Immature natural killer cell (primary cell): ENCODE results near the gene GSK3A. TPM values are rescaled to one million over a fixed set of nuclear protein-coding genes. Genes with fewer than 3 reads are reported as not detected.

Source experiments
- DNase-seq, 3 donors: peaks; one replicate each; pipeline ENCODE4 v3.0.0; 2022; ENCODE audit warnings: mixed read lengths in 1 of 3
- H3K27ac Mint-ChIP-seq, 6 donors: one replicate each; pipeline ENCODE4 v1.8.0; 2020; ENCODE audit warnings: mixed read lengths in 6 of 6, mild to moderate bottlenecking in 5 of 6, inconsistent platforms in 4 of 6, moderate library complexity in 3 of 6
- H3K27me3 Mint-ChIP-seq, 3 donors: one replicate each; pipeline ENCODE4 v1.8.0; 2020 to 2021; ENCODE audit warnings: low read depth in 3 of 3, mild to moderate bottlenecking in 3 of 3, mixed read lengths in 3 of 3, moderate library complexity in 3 of 3, inconsistent platforms in 1 of 3
- H3K36me3 Mint-ChIP-seq, 3 donors: one replicate each; pipeline ENCODE4 v1.8.0; 2020; ENCODE audit warnings: mixed read lengths in 3 of 3, inconsistent platforms in 2 of 3, mild to moderate bottlenecking in 2 of 3
- H3K4me1 Mint-ChIP-seq, 2 donors: one replicate each; pipeline ENCODE4 v1.8.0; 2020; ENCODE audit warnings: inconsistent platforms in 2 of 2, mild to moderate bottlenecking in 2 of 2, mixed read lengths in 2 of 2, moderate library complexity in 1 of 2
- H3K4me3 Mint-ChIP-seq, 5 donors: one replicate each; pipeline ENCODE4 v1.8.0; 2020; ENCODE audit warnings: mild to moderate bottlenecking in 5 of 5, mixed read lengths in 5 of 5, inconsistent platforms in 3 of 5, moderate library complexity in 3 of 5
- H3K9me3 Mint-ChIP-seq, 6 donors: one replicate each; pipeline ENCODE4 v1.8.0; 2020; ENCODE audit warnings: mild to moderate bottlenecking in 6 of 6, mixed read lengths in 6 of 6, inconsistent platforms in 4 of 6, moderate library complexity in 3 of 6
- polyA plus RNA-seq, 3 donors: library from polyadenylated mRNA; unstranded; fragments of 300-500 nt; fragmentation: Illumina TruSeq; gene quantifications; one replicate each; pipeline ENCODE4 v1.2.3, GENCODE V29; 2021

Gene GSK3A
- polyA plus RNA-seq, 3 donors from 2014 or later, result 14.2 to 28.3 (median 22.3) TPM

- H3K27me3 Mint-ChIP-seq, result peaks cover 0 to 2% (median 2%) of the 10 kb centered on the region in 3 donors
- peaks cover 3 to 27% (median 8%) of the 10 kb centered on the region in 3 donors for H3K36me3 Mint-ChIP-seq
- DNase-seq, result no peak
- H3K9me3 Mint-ChIP-seq, result no peaks in the 10 kb centered on the region
- peaks cover 13 to 22% of the 10 kb centered on the region in 2 donors for H3K4me1 Mint-ChIP-seq
- no peak overlapping the region for H3K4me3 Mint-ChIP-seq
- H3K27ac Mint-ChIP-seq, result peak overlapping the region in 1 of 6 donors; percentile 23
Observed at GRCh38 chr19:42230571-42230970, 11.8 kb downstream of the GSK3A start.

GRCh38 chr19:42229855-42230351 is 12.5 kb downstream of the GSK3A start:
- no peak overlapping the region for H3K4me3 Mint-ChIP-seq
- peaks cover 5 to 28% (median 9%) of the 10 kb centered on the region in 3 donors for H3K36me3 Mint-ChIP-seq
- DNase-seq, result no peak
- H3K27ac Mint-ChIP-seq, result peak overlapping the region; percentile 29 to 84 (median 50)
- peaks cover 13 to 22% of the 10 kb centered on the region in 2 donors for H3K4me1 Mint-ChIP-seq
- H3K9me3 Mint-ChIP-seq, result no peaks in the 10 kb centered on the region
- H3K27me3 Mint-ChIP-seq, result peaks cover 0 to 2% (median 2%) of the 10 kb centered on the region in 3 donors

- H3K27me3 Mint-ChIP-seq, result peaks cover 0 to 2% (median 2%) of the 10 kb centered on the region in 3 donors
- H3K36me3 Mint-ChIP-seq, result peaks cover 7 to 30% (median 12%) of the 10 kb centered on the region in 3 donors
- H3K9me3 Mint-ChIP-seq, result no peaks in the 10 kb centered on the region
- no peak overlapping the region for H3K4me3 Mint-ChIP-seq
- peak overlapping the region; percentile 37 to 84 (median 54) for H3K27ac Mint-ChIP-seq
- peaks cover 13 to 22% of the 10 kb centered on the region in 2 donors for H3K4me1 Mint-ChIP-seq
- DNase-seq, result no peak
Observed at GRCh38 chr19:42229301-42229854, 13.0 kb downstream of the GSK3A start.

- Mint-ChIP-seq H3K27me3 (peaks cover 0 to 2% (median 2%) of the 10 kb centered on the region in 3 donors), H3K4me3 (no peak overlapping the region), H3K36me3 (peaks cover 7 to 27% (median 11%) of the 10 kb centered on the region in 3 donors), H3K9me3 (no peaks in the 10 kb centered on the region), H3K27ac (peak overlapping the region in 3 of 6 donors; percentile 45 to 50 (median 45)), H3K4me1 (peaks cover 13 to 20% of the 10 kb centered on the region in 2 donors)
- DNase-seq, result no peak
Observed at GRCh38 chr19:42228641-42229040, 13.8 kb downstream of the GSK3A start.

GRCh38 chr19:42226886-42227285 is 15.5 kb downstream of the GSK3A start:
- Mint-ChIP-seq H3K4me3 (no peak overlapping the region), H3K9me3 (no peaks in the 10 kb centered on the region), H3K27me3 (peaks cover 0 to 2% (median 2%) of the 10 kb centered on the region in 3 donors), H3K27ac (peak overlapping the region in 5 of 6 donors; percentile 3 to 64 (median 30)), H3K36me3 (peaks cover 7 to 27% (median 8%) of the 10 kb centered on the region in 3 donors), H3K4me1 (peaks cover 21 to 29% of the 10 kb centered on the region in 2 donors)
- DNase-seq, result no peak

- Mint-ChIP-seq H3K27me3 (peaks cover 0 to 2% (median 2%) of the 10 kb centered on the region in 3 donors), H3K4me1 (peaks cover 24 to 32% of the 10 kb centered on the region in 2 donors), H3K9me3 (no peaks in the 10 kb centered on the region), H3K27ac (no peak overlapping the region), H3K36me3 (peaks cover 7 to 27% (median 8%) of the 10 kb centered on the region in 3 donors), H3K4me3 (no peak overlapping the region)
- DNase-seq, result no peak
Observed at GRCh38 chr19:42225718-42226292, 16.6 kb downstream of the GSK3A start.

GRCh38 chr19:42224940-42225717 is 17.3 kb downstream of the GSK3A start:
- Mint-ChIP-seq H3K27ac (peak overlapping the region in 1 of 6 donors; percentile 68), H3K27me3 (peaks cover 0 to 3% (median 2%) of the 10 kb centered on the region in 3 donors), H3K36me3 (peaks cover 7 to 27% (median 8%) of the 10 kb centered on the region in 3 donors), H3K4me1 (peaks cover 31 to 39% of the 10 kb centered on the region in 2 donors), H3K9me3 (no peaks in the 10 kb centered on the region), H3K4me3 (no peak overlapping the region)
- DNase-seq, result no peak

GRCh38 chr19:42220751-42221097 is 21.7 kb downstream of the GSK3A start:
- Mint-ChIP-seq H3K9me3 (no peaks in the 10 kb centered on the region), H3K27ac (peak overlapping the region; percentile 93 to 99 (median 96)), H3K36me3 (peaks cover 4 to 8% (median 4%) of the 10 kb centered on the region in 3 donors), H3K27me3 (peaks cover 13 to 19% (median 19%) of the 10 kb centered on the region in 3 donors), H3K4me1 (peaks cover 50% of the 10 kb centered on the region in 2 donors), H3K4me3 (peak overlapping the region; percentile 94 to 99 (median 97))
- no peak for DNase-seq

- Mint-ChIP-seq H3K27me3 (peaks cover 13 to 19% (median 19%) of the 10 kb centered on the region in 3 donors), H3K27ac (peak within 1 kb of the TSS; percentile 93 to 99 (median 96)), H3K9me3 (no peaks in the 10 kb centered on the region), H3K4me3 (peak within 1 kb of the TSS; percentile 94 to 99 (median 97)), H3K4me1 (peaks cover 56% of the 10 kb centered on the region in 2 donors), H3K36me3 (peaks cover 4 to 9% (median 7%) of the 10 kb centered on the region in 3 donors)
- DNase-seq, result peak; percentile 94 to 97 (median 96)
Observed at GRCh38 chr19:42219812-42220750, 22.3 kb downstream of the GSK3A start, which contains the start of gene ZNF526. Gene ZNF526, plus strand, starts transcription at chr19:42220312. Its CDS starts 4,092 bp downstream, at chr19:42224404.

GRCh38 chr19:42217520-42218437 is 24.6 kb downstream of the GSK3A start, which contains the start of gene DEDD2:
Gene DEDD2, minus strand, starts transcription at chr19:42217677. Its CDS starts 670 bp downstream, at chr19:42217007.
- Mint-ChIP-seq H3K36me3 (peaks cover 9 to 18% (median 15%) of the 10 kb centered on the region in 3 donors), H3K4me1 (peaks cover 76 to 77% of the 10 kb centered on the region in 2 donors), H3K27me3 (peaks cover 13 to 19% (median 19%) of the 10 kb centered on the region in 3 donors), H3K4me3 (peak within 1 kb of the TSS; percentile 87 to 96 (median 95)), H3K27ac (peak within 1 kb of the TSS; percentile 93 to 100 (median 98)), H3K9me3 (no peaks in the 10 kb centered on the region)
- peak; percentile 100 for DNase-seq

GRCh38 chr19:42216653-42217519 is 25.5 kb downstream of the GSK3A start:
- H3K4me1 Mint-ChIP-seq, result peaks cover 74 to 77% of the 10 kb centered on the region in 2 donors
- no peaks in the 10 kb centered on the region for H3K9me3 Mint-ChIP-seq
- H3K27me3 Mint-ChIP-seq, result peaks cover 13 to 19% (median 19%) of the 10 kb centered on the region in 3 donors
- peaks cover 9 to 17% (median 15%) of the 10 kb centered on the region in 3 donors for H3K36me3 Mint-ChIP-seq
- H3K27ac Mint-ChIP-seq, result peak overlapping the region; percentile 93 to 100 (median 98)
- H3K4me3 Mint-ChIP-seq, result peak overlapping the region; percentile 87 to 96 (median 95)
- DNase-seq, result peak in 2 of 3 donors; percentile 20 to 34
